ENCODE measurements around the gene JAML.

Gene JAML

DNA sequence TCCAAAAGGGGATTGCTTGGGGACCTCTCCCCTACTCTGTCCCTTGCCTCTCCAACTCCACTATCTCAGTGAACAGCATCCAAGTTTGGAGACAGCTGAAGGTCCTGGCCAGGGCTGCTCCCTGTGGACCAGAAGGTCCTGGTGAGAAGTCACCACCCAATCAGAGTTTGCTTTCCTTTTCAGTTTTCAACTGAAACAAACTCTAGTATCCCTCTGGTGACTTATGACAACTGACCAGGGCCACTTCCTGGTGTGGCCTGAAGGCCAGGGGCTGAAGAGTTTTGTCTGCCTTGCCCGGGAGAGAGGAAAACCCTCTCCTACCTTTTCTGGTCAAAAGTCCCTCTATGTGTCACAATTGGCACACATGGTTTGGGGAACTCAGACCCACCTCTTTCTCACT is 5.1 kb downstream of the JAML start:
- 0 out of 2 replicates have a peak, but pooled peaks cover 5% of the 10 kb centered on the region for H3F3A ChIP-seq (ENCODE audit: insufficient read depth, low read length)
- no peak overlapping the region for H3K9ac ChIP-seq (ENCODE audit: low read length)
- H3K36me3 ChIP-seq (ENCODE audit: insufficient read depth, low read length), result no peaks in the 10 kb centered on the region
- TF ChIP-seq CTCF (IDR thresholded peaks at IDR 0.05; ENCODE audit: low read length) (no peak), EZH2 (IDR thresholded peaks at IDR 0.05; ENCODE audit: borderline replicate concordance, low read length) (no peak)
- H3K4me1 ChIP-seq (ENCODE audit: insufficient read depth, low read length, severe bottlenecking), result peaks cover 63% of the 10 kb centered on the region
- no peak overlapping the region for H3K4me3 ChIP-seq (ENCODE audit: low read depth, low read length, poor library complexity, severe bottlenecking)
- H3K9me2 ChIP-seq (ENCODE audit: low read depth, low read length), result no peaks in the 10 kb centered on the region
- no peak overlapping the region for H3K27ac ChIP-seq (ENCODE audit: low read depth, low read length, poor library complexity, severe bottlenecking)
- H3K27me3 ChIP-seq (ENCODE audit: insufficient read depth, low read length), result no peaks in the 10 kb centered on the region
- no peaks in the 10 kb centered on the region for H4K20me1 ChIP-seq (ENCODE audit: insufficient read depth, low read length)
- H3K4me2 ChIP-seq (ENCODE audit: low read length), result no peak overlapping the region; the same call in 1 of the 2 replicates
- no peaks in the 10 kb centered on the region for H3K79me2 ChIP-seq (ENCODE audit: insufficient read depth, low read length)
- no peak overlapping the region for H2AFZ ChIP-seq (ENCODE audit: low read length)
- H3K9me3 ChIP-seq (ENCODE audit: low read length), result no peaks in the 10 kb centered on the region

- Histone ChIP-seq H3K27ac (ENCODE audit: low read depth, low read length, poor library complexity, severe bottlenecking) (no peak overlapping the region), H3K4me1 (ENCODE audit: insufficient read depth, low read length, severe bottlenecking) (peaks cover 63% of the 10 kb centered on the region), H3K4me2 (ENCODE audit: low read length) (no peak overlapping the region), H4K20me1 (ENCODE audit: insufficient read depth, low read length) (no peaks in the 10 kb centered on the region), H3K79me2 (ENCODE audit: insufficient read depth, low read length) (no peaks in the 10 kb centered on the region), H3F3A (ENCODE audit: insufficient read depth, low read length) (0 out of 2 replicates have a peak, but pooled peaks cover 1% of the 10 kb centered on the region), H2AFZ (ENCODE audit: low read length) (no peak overlapping the region), H3K4me3 (ENCODE audit: low read depth, low read length, poor library complexity, severe bottlenecking) (no peak overlapping the region), H3K9me3 (ENCODE audit: low read length) (no peaks in the 10 kb centered on the region), H3K9ac (ENCODE audit: low read length) (no peak overlapping the region), H3K36me3 (ENCODE audit: insufficient read depth, low read length) (no peaks in the 10 kb centered on the region), H3K27me3 (ENCODE audit: insufficient read depth, low read length) (no peaks in the 10 kb centered on the region), H3K9me2 (ENCODE audit: low read depth, low read length) (no peaks in the 10 kb centered on the region)
- TF ChIP-seq CTCF (IDR thresholded peaks at IDR 0.05; ENCODE audit: low read length) (no peak), EZH2 (IDR thresholded peaks at IDR 0.05; ENCODE audit: borderline replicate concordance, low read length) (no peak)
Observed at GRCh38 chr11:118219244-118219643, 5.6 kb downstream of the JAML start.

DNA sequence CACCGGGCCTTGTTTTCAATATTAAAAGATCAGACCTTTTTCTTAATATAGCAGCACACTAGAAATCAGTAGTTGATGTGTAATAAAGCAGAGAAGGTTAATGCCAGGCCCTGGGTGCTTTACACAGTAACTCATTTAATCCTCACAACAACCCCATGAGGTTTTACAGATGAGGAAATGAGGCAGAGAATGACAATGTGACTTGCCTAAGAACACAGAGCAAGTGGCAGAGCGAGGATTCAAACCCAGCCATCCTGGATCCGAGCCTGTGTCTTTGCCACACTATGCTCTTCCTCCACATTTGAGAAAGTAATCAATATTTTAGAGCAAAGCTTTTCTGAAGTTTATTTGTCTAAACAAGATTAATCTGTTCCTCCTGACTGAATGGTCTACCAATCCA is 7.2 kb downstream of the JAML start:
- Histone ChIP-seq H3K36me3 (ENCODE audit: insufficient read depth, low read length) (no peaks in the 10 kb centered on the region), H2AFZ (ENCODE audit: low read length) (no peak overlapping the region), H3K9ac (ENCODE audit: low read length) (no peak overlapping the region), H3F3A (ENCODE audit: insufficient read depth, low read length) (no peaks in the 10 kb centered on the region), H3K9me3 (ENCODE audit: low read length) (no peaks in the 10 kb centered on the region), H3K4me1 (ENCODE audit: insufficient read depth, low read length, severe bottlenecking) (peaks cover 56% of the 10 kb centered on the region), H3K27me3 (ENCODE audit: insufficient read depth, low read length) (no peaks in the 10 kb centered on the region), H3K4me2 (ENCODE audit: low read length) (0 out of 2 replicates have a peak overlapping the region, but pooled peaks have one; percentile 25), H3K27ac (ENCODE audit: low read depth, low read length, poor library complexity, severe bottlenecking) (peak overlapping the region; percentile 38), H4K20me1 (ENCODE audit: insufficient read depth, low read length) (no peaks in the 10 kb centered on the region), H3K9me2 (ENCODE audit: low read depth, low read length) (no peaks in the 10 kb centered on the region), H3K4me3 (ENCODE audit: low read depth, low read length, poor library complexity, severe bottlenecking) (no peak overlapping the region), H3K79me2 (ENCODE audit: insufficient read depth, low read length) (no peaks in the 10 kb centered on the region)
- no peak for TF ChIP-seq EZH2 (IDR thresholded peaks at IDR 0.05; ENCODE audit: borderline replicate concordance, low read length)
- no peak for TF ChIP-seq CTCF (IDR thresholded peaks at IDR 0.05; ENCODE audit: low read length)

Measured in OCI-LY1 (cell line).